Prostate gland (tissue), 2 donors: ENCODE results near the gene DNAH5.

Experiments used
- CTCF ChIP-seq, 4 experiments: fragments of 200-600 bp in 2 of 4; fragments of 450-650 bp in 2 of 4; sonication (generic) in 2 of 4; IDR thresholded peaks; 1 replicate in 3 of 4; 2 replicates in 1 of 4; pipeline ENCODE4 v1.5.1; 2016 to 2019; ENCODE audit warnings: antibody characterized with exemption in 4 of 4, mild to moderate bottlenecking in 2 of 4, moderate library complexity in 2 of 4
- POLR2AphosphoS5 ChIP-seq: sonication (generic); formaldehyde crosslinking; IDR thresholded peaks from one replicate; pipeline ENCODE4 v1.6.1; 2017; ENCODE audit warnings: antibody characterized with exemption

GRCh38 chr5:13773649-13774048 lies 170.8 kb downstream of the DNAH5 start:
- TF ChIP-seq POLR2AphosphoS5 = no peak
- TF ChIP-seq CTCF (IDR thresholded peaks at IDR 0.05) = no peak
